HG02885 (cell line): ENCODE data around the gene RABGAP1L.
"Not testable (repeated sequence)": the region's sequence is repeated elsewhere in the genome, so short reads cannot be mapped to it uniquely, and the experiment has no call there.

Experiments used
- ATAC-seq: cut with Tn5 transposase; IDR thresholded peaks from one replicate; pipeline ENCODE4 v1.9.1; 2021; ENCODE audit warnings: mild to moderate bottlenecking; ENCODE audit not compliant: unreplicated experiment, poor library complexity

Gene RABGAP1L

DNA sequence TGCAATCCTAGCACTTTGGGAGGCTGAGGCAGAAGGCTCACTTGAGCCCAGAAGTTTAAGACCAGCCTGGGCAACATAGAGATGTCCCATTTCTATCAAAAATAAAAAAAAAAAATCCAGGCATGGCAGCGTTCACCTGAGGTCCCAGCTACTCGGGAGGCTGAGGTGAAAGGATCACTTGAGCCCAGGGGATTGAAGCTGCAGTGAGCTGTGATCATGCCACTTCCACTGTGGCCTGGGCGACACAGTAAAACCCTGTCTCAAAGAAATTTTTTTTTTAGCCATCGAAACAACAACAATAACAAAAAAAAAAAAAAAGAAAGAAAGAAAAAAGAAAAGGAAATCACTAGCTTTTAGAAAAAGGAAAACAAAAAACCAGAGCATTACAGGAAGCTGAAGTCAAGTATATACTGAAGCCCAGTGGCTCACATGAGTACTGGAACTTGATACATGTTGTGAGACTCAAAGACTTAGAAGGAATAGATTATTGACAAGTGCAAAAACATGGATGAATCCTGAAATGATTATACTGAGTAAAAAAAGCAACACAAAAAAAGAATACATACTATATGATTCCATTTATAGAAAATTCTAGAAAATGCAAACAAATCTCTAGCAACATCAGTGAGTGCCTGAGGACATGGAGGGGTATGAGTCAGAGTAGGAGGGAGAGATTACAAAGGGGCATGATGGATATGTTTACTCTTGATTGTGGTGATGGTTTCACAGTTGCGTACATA lies 6.1 kb upstream of the RABGAP1L start:
- ATAC-seq = no peak

DNA sequence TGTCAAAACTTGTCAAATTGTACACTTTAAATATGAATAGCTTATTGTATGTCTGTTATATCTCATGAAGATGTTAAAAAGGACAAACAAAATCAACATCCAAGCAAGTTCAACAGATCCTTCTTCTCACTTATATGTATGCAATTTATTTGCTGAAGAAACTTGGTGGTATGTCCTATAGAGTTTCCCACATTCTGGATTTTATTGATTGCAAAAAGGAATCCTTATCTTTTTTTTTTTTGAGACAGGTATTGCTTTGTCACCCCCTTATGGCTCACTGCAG lies 5.6 kb upstream of the RABGAP1L start:
- no peak for ATAC-seq

DNA sequence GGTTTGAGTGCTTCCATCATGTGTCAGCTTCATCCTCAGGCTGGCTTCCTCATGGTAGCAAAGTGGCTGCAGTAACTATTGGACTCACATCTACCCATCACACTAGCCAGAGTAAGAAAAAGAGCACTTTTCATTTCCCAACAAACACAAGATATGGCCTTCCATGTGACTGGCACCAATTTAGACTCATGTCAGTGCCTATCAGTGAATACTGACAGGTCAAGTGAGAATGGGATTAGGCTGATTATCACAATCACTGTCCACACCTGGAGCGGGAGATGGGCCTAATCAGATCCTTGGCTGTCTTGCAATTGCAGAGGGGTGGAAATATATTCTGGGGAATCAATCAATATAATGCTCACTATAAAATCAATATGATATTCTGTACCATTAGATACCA lies 2.9 kb upstream of the RABGAP1L start:
- no peak for ATAC-seq

DNA sequence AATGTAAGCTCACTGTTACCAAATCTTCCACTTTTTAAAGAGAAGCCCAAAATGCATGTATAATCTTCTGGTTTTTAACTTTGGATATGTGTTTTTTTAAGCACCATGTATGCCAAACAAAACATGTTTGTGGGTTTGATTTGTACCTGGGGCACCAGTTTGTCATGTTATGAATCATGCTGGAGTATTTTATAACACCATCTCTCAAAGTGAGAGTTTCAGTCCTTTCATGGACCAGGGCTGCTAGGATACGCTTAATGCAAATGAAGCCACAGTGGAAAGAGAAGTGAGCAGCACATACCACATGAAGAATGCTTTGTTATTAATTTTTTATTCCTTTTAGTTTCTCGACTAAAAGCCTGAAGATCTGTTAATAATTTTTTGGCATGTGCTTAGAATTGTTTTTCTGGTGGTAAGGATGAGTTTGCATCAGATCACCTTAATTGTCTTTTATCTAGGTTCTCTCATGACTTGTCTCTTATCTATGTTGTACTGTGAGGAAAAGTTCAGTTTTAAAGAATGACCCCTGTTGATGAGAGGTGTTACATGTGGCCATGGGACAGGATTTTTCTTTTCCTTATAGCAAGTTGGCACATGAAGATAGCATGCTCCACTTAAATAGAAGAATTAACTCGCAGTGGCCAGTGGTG lies 2.0 kb upstream of the RABGAP1L start:
- ATAC-seq = peak; percentile 46

DNA sequence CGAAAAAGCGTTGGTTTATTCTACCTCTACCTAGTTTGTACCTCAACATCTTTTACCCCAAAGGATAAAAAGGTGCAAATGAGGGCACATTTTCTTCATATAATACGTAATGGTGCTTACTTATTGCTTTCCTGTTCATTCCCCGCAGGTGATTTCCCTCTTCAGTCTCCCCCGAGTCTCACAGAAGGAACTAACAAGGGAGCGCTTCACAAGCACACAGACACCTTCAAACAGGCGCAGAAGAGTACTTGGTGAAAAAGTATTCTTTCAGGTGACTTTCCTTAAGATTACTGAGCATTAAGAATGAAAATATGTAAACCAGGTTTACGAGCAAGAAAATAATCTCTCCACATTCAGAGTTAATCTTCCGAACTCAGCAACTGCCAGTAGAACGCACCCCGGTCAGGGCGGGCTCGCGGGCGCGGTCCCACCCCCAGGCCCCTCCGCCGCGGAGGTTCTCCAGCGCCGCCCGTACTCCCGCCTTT lies 511 bp upstream of the RABGAP1L start:
- no peak for ATAC-seq

DNA sequence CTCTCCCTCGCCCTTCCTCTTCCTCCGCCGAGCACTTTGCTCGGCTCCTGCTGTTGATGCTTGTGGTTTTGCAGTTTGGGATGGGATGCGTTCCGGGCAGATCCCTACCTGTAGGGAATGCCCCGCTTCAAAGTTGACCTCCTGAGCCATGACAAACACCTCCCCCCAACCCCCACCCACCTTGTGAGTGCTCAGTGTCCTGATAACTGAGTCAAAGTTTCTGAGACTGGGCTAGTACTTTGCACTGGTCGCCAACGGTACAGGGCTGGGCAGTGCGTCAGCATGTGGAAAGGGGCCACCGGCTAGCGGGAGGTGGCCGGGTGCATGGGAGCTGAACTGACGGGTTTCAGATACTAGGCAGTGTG lies 771 bp downstream of the RABGAP1L start:
- ATAC-seq = peak; percentile 17

DNA sequence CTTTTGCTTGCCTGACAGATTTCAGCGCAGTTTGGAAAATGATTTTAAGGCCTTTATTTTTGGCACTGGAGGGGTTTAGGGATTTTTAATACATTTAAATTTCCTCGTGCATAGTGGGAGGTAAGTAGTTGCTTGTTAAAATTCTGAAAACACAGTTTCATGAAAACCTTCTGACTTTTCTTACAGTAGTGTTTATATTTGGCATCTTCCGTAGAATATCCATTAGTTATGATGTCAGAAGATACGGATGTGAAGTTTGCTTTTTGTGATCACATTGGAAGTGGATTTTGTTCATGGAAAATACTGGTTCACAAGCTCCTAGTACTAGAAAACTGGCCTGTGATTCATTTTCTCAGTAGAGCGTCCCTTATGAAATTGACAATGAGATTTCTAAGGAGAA lies 1.3 kb downstream of the RABGAP1L start:
- ATAC-seq = no peak

DNA sequence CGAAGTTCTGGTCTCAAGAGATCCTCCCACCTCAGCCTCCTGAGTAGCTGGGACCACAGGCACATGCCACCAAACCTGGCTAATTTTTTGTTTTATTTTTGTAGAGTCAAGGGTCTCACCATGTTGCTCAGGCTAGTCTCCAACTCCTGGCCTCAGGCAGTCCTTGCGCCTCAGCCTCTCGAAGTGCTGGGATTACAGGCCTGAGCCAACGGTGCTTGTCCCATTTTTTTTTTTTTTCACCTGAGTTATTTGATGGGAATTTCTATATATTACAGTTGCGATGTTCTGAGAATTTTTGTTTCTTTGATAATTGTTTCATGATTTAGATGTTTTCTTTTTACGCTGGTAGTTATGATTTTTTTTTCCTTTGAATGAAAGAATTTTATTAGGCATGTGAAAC lies 2.5 kb downstream of the RABGAP1L start:
- no peak for ATAC-seq

DNA sequence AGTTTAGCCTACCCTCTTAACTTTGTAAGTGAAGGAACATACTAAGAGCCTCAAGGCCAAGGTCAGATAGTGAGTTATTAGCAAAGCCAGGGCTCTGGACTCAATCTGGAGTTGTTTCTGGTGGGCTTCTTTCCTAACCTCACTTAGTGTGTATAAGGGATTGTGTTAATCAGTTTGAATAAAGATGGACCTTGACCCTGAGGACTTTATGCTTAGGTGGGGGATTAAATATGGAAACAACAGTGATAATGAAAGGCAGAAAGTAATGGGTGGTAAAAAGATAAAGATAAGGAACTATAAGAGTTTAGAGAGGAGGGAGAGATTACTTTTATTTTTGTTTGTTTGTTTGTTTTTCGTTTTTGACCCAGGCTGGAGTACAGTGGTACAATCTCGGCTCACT lies 5.5 kb downstream of the RABGAP1L start:
- ATAC-seq = no peak

DNA sequence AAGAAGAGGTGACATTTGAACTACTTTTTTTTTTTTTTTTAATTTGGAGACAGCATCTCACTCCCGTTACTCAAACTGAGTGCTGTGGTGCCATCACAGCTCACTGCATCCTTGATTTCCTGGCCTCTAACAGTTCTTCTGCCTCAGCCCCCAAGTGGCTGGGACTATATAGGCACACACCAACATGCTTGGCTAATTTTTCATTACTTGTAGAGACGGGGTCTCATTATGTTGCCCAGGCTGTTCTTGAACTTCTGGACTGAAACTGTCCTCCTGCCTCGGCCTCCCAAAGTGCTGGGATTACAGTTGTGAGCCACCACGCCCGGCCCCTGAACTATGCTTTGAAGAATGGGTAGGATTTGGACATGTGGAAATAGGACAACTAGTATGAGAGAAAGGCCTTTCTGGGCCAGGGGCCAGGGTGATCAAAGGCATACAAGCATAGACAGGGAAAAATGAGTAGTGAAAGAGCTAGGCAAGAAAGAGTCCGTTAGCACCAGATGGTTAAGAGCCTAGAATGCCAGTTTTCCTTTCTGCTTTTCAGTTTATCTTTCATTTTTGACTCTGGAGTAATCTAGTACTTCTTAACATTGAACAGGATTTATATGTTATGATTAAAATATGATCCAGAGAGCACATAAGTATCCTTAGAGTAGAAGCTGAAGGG lies 6.3 kb downstream of the RABGAP1L start:
- ATAC-seq = no peak

DNA sequence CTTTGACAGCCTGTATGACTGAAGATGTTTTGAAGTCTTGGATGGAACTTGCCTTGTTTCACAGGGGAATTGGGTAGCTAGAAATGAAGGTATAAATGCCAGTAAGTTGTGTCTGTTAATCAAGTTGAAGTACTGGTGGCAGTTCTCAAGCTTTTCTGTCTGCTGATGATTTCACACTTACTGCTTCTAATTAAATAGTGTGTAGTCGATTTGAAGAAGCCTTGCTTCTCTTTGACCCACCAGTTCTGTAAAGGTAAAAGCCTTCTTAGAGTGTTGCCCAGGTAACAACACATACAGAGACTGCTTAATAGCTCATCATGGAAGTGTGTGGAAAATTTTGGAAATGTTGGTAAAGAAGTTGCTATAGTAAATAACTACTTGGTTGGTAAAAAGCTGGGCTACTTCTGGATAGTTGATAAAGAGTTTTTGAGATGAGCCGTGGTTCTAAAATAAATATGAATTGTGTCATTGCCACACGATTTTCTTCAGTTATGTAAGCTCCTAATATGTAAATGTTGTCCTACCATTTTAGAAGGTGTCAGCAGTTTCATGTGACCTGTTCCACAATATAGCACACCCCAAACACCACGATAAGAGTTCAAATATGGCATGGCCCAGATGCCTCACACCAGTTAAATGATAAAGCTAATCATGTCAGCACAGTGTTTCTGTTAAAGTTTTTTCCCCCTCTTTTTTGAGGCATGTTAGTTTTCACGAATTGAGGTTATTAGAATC lies 7.4 kb downstream of the RABGAP1L start:
- ATAC-seq = no peak

DNA sequence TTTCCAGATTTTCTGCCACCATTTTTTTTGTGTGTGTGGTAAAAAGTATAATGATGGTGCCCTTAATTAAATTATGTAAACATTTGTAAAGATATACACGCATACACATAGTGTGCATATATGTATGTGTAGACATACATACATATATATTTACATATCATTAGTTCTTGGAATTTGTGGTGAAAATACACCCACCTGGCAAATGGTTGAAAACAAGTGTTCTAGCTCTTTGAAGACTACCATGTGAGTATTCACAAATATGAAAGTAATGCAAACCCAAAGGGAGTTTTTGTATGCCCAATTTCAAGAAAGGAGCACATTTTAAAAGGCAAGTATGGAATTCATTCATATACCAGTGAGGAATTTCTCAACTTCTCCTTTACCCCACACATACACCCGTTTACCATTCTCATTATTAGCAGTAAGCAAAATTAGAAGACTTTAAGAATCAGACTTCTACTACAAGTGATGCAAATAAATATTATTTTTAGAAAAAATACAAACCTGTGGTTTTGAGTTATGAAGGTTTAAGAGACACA lies 8.0 kb downstream of the RABGAP1L start:
- peak; percentile 53 for ATAC-seq

DNA sequence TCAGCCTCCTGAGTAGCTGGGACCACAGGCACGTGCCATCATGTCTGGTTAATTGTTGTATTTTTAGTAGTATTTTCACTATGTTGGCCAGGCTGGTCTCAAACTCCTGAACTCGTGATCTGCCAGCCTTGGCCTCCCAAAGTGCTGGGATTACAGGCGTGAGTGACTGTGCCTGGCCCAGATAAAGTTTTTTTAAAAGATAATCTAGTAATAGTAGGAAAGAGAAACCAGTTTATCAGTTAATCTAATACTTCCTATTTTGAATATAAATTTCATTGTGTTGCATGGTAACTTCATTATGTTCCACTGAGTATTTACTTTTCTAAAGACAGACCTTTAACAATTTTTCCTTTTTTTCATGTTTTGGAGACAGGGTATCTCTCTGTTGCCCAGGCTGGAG lies 10.0 kb downstream of the RABGAP1L start:
- ATAC-seq = no peak

DNA sequence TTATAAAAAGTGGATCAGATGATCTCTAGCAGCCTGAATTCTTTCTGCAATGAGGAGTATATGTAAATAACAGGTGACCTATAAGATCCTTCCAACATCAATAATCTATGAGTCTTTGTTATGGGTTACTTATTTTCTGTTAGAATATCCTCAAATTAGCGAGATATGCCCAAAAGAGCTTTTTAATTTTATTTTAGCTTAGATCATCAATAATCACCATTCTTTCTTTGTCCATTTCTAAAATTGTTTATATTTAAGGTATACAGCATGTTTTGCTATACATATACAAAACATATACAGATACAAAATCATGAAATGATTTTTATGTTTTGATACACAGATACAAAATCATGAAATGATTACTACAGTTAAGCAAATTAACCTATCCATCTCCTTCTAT lies 11.8 kb downstream of the RABGAP1L start:
- ATAC-seq = no peak

DNA sequence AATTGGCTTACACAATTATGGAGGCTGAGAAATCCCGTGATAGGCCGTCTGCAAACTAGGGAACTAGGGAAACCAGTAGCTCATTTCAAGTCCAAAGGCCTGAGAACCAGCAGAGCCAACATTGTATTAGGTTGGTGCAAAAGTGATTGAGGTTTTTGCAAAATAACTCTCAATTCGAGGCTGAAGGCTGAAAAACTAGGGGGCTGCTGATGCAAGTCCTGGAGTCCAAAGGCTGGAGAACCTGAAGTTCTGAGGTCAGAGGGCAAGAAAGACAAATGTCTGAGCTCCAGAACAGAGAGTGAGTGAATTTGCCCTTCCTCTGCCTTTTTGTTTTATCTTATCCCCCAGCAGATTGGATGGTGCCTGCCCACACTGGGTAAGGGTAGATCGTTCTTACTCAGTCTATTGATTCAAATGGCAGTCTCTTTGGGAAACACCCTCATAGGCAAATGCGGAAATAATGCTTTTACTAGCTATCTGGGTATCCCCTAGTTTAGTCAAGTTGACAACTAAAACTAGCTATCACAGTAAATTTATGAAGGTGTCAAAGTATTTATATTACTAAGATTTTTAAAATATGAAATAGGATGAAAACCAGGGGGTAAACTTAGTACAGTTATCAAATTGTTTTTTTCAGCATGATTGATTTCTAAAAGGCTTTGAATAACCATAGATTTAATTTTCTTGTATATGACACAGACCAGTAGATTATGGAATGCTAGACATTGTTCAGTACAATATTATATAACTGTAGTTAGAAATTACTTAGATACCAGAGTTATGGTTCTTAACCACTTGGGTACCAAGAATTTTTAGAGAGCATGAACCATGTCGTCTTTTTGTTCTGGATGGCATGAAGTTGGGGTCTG lies 15.4 kb downstream of the RABGAP1L start:
- ATAC-seq = peak; percentile 54

DNA sequence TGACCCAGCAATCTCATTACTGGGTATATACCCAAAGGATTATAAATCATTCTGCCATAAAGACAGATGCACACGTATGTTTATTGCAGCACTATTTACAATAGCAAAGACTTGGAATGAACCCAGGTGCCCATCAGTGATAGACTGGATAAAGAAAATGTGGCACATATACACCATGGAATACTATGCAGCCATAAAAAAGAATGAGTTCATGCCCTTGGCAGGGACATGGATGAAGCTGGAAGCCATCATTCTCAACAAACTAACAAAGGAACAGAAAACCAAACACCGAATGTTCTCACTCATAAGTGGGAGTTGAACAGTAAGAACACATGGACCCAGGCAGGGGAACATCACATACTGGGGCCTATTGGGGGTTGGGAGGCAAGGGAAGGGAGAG lies 19.1 kb downstream of the RABGAP1L start:
- not testable (repeated sequence) for ATAC-seq

DNA sequence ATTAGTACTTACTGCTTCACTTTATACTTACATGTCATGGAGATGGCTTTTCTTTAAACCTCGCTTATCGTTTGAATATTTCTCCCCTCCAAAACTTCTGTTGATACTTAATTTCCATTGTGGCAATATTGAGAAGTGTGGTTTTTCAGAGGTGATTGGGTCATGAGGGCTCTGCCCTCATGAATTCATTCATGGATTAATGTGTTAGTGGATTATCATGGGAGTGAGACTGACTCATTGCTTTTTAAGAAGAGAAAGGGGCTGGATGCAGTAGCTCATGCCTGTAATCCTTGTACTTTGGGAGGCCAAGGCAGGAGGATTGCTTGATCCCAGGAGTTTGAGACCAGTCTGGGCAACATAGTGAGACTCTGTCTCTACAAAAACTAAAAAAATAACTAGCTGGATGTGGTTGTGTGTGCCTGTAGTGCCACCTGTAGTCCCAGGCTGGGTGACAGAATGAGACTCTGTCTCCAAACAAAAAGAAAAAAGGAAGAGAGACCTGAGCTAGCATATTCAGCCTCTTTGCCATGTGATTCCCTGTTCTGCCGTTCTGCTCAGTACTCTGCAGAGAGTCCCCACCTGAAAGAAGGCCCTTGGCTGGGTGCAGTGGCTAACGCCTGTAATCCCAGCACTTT lies 30.2 kb downstream of the RABGAP1L start:
- ATAC-seq = no peak

DNA sequence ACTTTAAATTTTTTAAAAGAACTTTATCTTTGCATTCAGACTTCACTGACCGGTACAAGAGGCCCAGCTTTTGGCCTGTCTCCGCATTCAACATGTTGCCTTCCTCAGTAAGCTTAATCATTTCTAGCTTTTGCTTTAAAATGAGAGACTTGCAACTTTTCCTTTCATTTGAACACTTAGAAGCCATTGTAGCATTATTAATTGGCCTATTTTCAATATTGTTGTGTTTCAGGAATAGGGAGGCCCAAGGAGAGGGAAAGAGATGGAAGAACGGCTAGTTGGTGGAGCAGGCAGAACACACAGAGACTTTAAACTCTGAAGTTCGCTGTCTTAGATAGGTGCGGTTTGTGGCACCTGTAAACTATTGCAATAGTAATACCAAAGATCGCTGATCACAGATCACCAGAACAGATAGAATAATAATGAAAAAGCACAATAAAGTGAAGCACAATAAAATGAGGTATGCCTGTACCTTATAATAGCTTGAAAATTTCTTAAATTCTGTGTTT lies 31.4 kb downstream of the RABGAP1L start:
- ATAC-seq = no peak

DNA sequence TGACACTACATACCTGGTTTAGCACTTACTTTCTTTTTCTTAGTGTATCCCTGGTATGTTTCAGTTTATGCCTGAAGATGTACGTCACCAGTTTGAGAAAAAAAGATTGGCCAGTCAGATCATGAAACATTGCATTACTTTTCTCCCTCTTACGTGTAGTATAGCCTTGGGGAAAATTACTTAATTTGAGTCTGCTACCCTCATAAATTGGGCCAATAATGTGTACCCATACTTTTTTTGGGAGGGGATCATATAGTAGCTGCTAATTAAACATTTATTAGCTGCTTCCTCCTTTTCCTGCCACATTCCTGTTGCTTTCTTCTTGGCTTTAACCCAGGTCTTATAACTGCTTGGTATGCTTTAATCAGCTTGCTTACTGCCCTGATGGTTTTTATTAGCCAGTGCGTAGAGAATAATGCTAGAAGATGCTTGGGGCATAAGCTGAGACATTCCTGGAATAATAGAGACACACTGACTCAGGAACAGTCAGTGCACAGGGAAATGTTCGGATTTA lies 32.1 kb downstream of the RABGAP1L start:
- no peak for ATAC-seq
